H9 (cell line): ENCODE data around the gene AFAP1L1. TPM values are rescaled to one million over a fixed set of nuclear protein-coding genes. Genes with fewer than 3 reads are reported as not detected.

Experiments used
- DNase-seq: peaks from one replicate; pipeline ENCODE4 v3.0.0-alpha.2; 2017
- H2AFZ ChIP-seq: one replicate; pipeline ENCODE4 v1.6.1; 2013; ENCODE audit warnings: mild to moderate bottlenecking, low read length, control low read depth, moderate library complexity
- H2AK5ac ChIP-seq: 2 replicates; pipeline ENCODE4 v1.6.1; 2013; ENCODE audit warnings: low read length, control low read depth, mixed read lengths; ENCODE audit not compliant: insufficient read length
- H2BK120ac ChIP-seq: one replicate; pipeline ENCODE4 v1.6.1; 2013; ENCODE audit warnings: low read depth, mild to moderate bottlenecking, low read length, control low read depth, inconsistent platforms; ENCODE audit not compliant: poor library complexity, severe bottlenecking
- H2BK12ac ChIP-seq: 2 replicates; pipeline ENCODE4 v1.6.1; 2013; ENCODE audit warnings: low read length, control low read depth, mixed read lengths, low read depth; ENCODE audit not compliant: insufficient read length
- H2BK15ac ChIP-seq: 2 replicates; pipeline ENCODE4 v1.6.1; 2013; ENCODE audit warnings: low read depth, low read length, control low read depth
- H2BK20ac ChIP-seq: one replicate; pipeline ENCODE4 v1.6.1; 2013; ENCODE audit warnings: low read depth, mild to moderate bottlenecking, low read length, control low read depth, inconsistent platforms; ENCODE audit not compliant: poor library complexity, severe bottlenecking
- H2BK5ac ChIP-seq: 2 replicates; pipeline ENCODE4 v1.6.1; 2013; ENCODE audit warnings: low read length, control low read depth, mixed read lengths; ENCODE audit not compliant: insufficient read length
- H3K14ac ChIP-seq: 2 replicates; pipeline ENCODE4 v1.6.1; 2013; ENCODE audit warnings: low read length, control low read depth; ENCODE audit not compliant: insufficient read depth
- H3K18ac ChIP-seq: 2 replicates; pipeline ENCODE4 v1.6.1; 2013; ENCODE audit warnings: low read depth, mild to moderate bottlenecking, mixed read lengths, low read length, control low read depth; ENCODE audit not compliant: insufficient read length
- H3K23ac ChIP-seq: 2 replicates; pipeline ENCODE4 v1.6.1; 2013; ENCODE audit warnings: low read length, control low read depth, mixed read lengths, low read depth; ENCODE audit not compliant: insufficient read length
- H3K23me2 ChIP-seq: 2 replicates; pipeline ENCODE4 v1.6.1; 2013; ENCODE audit warnings: low read depth, mild to moderate bottlenecking, mixed read lengths, low read length, control low read depth; ENCODE audit not compliant: insufficient read length, poor library complexity, severe bottlenecking
- H3K27ac ChIP-seq: 2 replicates; pipeline ENCODE4 v1.5.1; 2013; ENCODE audit warnings: low read length, control low read depth, mixed read lengths, low read depth; ENCODE audit not compliant: insufficient read length
- H3K27me3 ChIP-seq: 2 replicates; pipeline ENCODE4 v1.6.1; 2013; ENCODE audit warnings: low read length, control low read depth, inconsistent platforms; ENCODE audit not compliant: insufficient read depth
- H3K4ac ChIP-seq: 2 replicates; pipeline ENCODE4 v1.6.1; 2013; ENCODE audit warnings: low read depth, mild to moderate bottlenecking, control low read depth, inconsistent platforms, low read length, moderate library complexity
- H3K4me1 ChIP-seq: 2 replicates; pipeline ENCODE4 v1.6.1; 2013; ENCODE audit warnings: low read length, control low read depth, inconsistent platforms; ENCODE audit not compliant: insufficient read depth
- H3K4me2 ChIP-seq: 2 replicates; pipeline ENCODE4 v1.6.1; 2013; ENCODE audit warnings: low read length, control low read depth, mixed read lengths; ENCODE audit not compliant: insufficient read length, insufficient read depth
- H3K56ac ChIP-seq: 2 replicates; pipeline ENCODE4 v1.6.1; 2013; ENCODE audit warnings: low read depth, mild to moderate bottlenecking, mixed read lengths, low read length, control low read depth; ENCODE audit not compliant: insufficient read length
- H3K79me1 ChIP-seq: 2 replicates; pipeline ENCODE4 v1.6.1; 2013; ENCODE audit warnings: low read depth, mild to moderate bottlenecking, moderate library complexity, low read length, control low read depth, inconsistent platforms; ENCODE audit not compliant: insufficient read depth, poor library complexity, severe bottlenecking
- H3K79me2 ChIP-seq: 2 replicates; pipeline ENCODE4 v1.6.1; 2013; ENCODE audit warnings: low read length, control low read depth, inconsistent platforms; ENCODE audit not compliant: insufficient read depth
- H3K9ac ChIP-seq: 2 replicates; pipeline ENCODE4 v1.6.1; 2013; ENCODE audit warnings: low read length, control low read depth, mixed read lengths; ENCODE audit not compliant: insufficient read length; ENCODE audit errors: extremely low read depth
- H3K9me3 ChIP-seq: one replicate; pipeline ENCODE4 v1.6.1; 2013; ENCODE audit warnings: low read depth, low read length, inconsistent platforms; ENCODE audit not compliant: control insufficient read depth
- H3T11ph ChIP-seq: one replicate; pipeline ENCODE4 v1.6.1; 2013; ENCODE audit warnings: mild to moderate bottlenecking, low read length, control low read depth, inconsistent platforms
- H4K20me1 ChIP-seq: one replicate; pipeline ENCODE4 v1.6.1; 2013; ENCODE audit not compliant: control insufficient read depth, insufficient read length, insufficient read depth
- H4K5ac ChIP-seq: 2 replicates; pipeline ENCODE4 v1.6.1; 2013; ENCODE audit warnings: low read depth, mild to moderate bottlenecking, mixed read lengths, low read length, control low read depth; ENCODE audit not compliant: insufficient read length
- H4K8ac ChIP-seq: replicated peaks from 2 replicates; pipeline ENCODE4 v1.6.1; 2013; ENCODE audit warnings: low read length, control low read depth, mixed read lengths, low read depth; ENCODE audit not compliant: insufficient read length
- H4K91ac ChIP-seq: 2 replicates; pipeline ENCODE4 v1.6.1; 2013; ENCODE audit warnings: low read depth, mild to moderate bottlenecking, moderate library complexity, mixed read lengths, low read length, control low read depth; ENCODE audit not compliant: insufficient read length
- H3K27ac Mint-ChIP-seq, 3 experiments: 2 replicates in 2 of 3; 3 replicates in 1 of 3; pipeline ENCODE4 v1.8.0; 2020 to 2021; ENCODE audit warnings: mixed read lengths in 3 of 3, mild to moderate bottlenecking in 1 of 3, moderate library complexity in 1 of 3
- H3K27me3 Mint-ChIP-seq: 2 replicates; pipeline ENCODE4 v1.8.0; 2021; ENCODE audit warnings: low read depth, mild to moderate bottlenecking, moderate library complexity, mixed read lengths
- H3K36me3 Mint-ChIP-seq, 3 experiments: 2 replicates in 2 of 3; 3 replicates in 1 of 3; pipeline ENCODE4 v1.8.0; 2020 to 2021; ENCODE audit warnings: low read depth in 3 of 3, mixed read lengths in 3 of 3; ENCODE audit not compliant: insufficient read depth in 1 of 3
- H3K4me1 Mint-ChIP-seq, 2 experiments: 2 replicates each; pipeline ENCODE4 v1.8.0; 2020; ENCODE audit warnings: mixed read lengths in 2 of 2
- H3K4me3 Mint-ChIP-seq, 2 experiments: 2 replicates in 1 of 2; 3 replicates in 1 of 2; pipeline ENCODE4 v1.8.0; 2020 to 2021; ENCODE audit warnings: mild to moderate bottlenecking in 2 of 2, mixed read lengths in 2 of 2, moderate library complexity in 1 of 2
- H3K9me3 Mint-ChIP-seq, 2 experiments: 2 replicates in 1 of 2; 3 replicates in 1 of 2; pipeline ENCODE4 v1.8.0; 2020; ENCODE audit warnings: mild to moderate bottlenecking in 2 of 2, mixed read lengths in 2 of 2, moderate library complexity in 1 of 2
- WGBS: extraction: QIAGEN DNeasy Blood & Tissue Kit; methylation state at CpG from one replicate; pipeline ENCODE4 v1.1.7; 2013; ENCODE audit warnings: missing lambda C conversion rate, low lambda C conversion rate, mixed read lengths; ENCODE audit not compliant: insufficient read length; ENCODE audit errors: extremely low coverage; 5-methylcytosine and 5-hydroxymethylcytosine counted together
- total RNA-seq: library from RNA; stranded (reverse); gene quantifications from 2 replicates; pipeline ENCODE4 v1.2.1, GENCODE V29; 2021
- TF ChIP-seq, protein P1 (sequence below): fragments of 200-600 bp; sonication (generic); conservative IDR thresholded peaks from 3 replicates; pipeline ENCODE4 v1.8.0; 2021; ENCODE audit warnings: antibody characterized with exemption, mild to moderate bottlenecking

AFAP1L1 gene
- total RNA-seq, 1 experiment from 2014 or later: 1.8 TPM

DNA sequence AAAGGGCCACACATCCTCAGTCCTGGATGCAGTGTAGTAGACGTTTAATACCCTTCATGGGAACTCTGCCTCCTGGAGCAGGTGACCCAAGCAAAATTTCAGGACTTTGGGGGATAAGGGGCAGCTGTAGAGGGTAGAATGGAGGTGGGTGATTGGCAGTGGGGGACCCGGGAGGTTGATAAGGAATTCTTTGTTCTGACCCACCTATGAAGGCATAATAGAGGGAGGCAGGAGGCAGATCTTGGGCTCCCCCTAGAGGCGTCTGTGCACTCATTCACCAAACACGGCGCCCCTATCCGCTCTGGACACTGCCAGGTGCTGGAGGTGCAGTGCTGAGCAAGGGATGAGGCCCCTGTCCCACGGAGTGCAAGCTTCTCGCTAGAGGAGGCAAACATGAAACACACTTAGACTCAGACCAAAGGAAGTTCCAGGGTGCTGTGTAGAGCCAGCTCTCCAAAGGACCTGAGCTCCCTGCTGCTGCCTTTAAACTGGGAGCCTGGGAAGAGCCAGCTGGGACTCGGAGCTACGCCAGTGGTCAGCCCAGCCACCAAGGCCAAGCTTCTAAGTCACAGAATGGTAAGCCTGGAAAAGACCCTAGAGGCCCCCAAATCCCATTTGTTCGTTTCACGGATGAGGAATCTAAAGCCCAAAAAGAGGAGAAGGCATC lies 99.8 kb downstream of the AFAP1L1 start:
- Histone ChIP-seq H2BK120ac (no peak overlapping the region), H3K27ac (no peak overlapping the region), H3K23me2 (no peaks in the 10 kb centered on the region), H3K14ac (no peak overlapping the region), H3K4me1 (no peaks in the 10 kb centered on the region), H3K18ac (no peak overlapping the region), H3K9me3 (no peaks in the 10 kb centered on the region), H3K79me2 (no peaks in the 10 kb centered on the region), H3K4ac (no peak overlapping the region), H3K79me1 (no peaks in the 10 kb centered on the region), H4K91ac (no peak overlapping the region), H2BK20ac (no peak overlapping the region), H2BK12ac (no peak overlapping the region), H3K4me2 (no peak overlapping the region), H2BK15ac (no peak overlapping the region), H4K20me1 (no peaks in the 10 kb centered on the region), H3K27me3 (no peaks in the 10 kb centered on the region), H3K23ac (no peak overlapping the region), H3K56ac (no peak overlapping the region), H4K5ac (no peak overlapping the region), H2AK5ac (no peak overlapping the region), H2BK5ac (no peak overlapping the region), H2AFZ (no peak overlapping the region), H4K8ac (no peak overlapping the region), H3K9ac (no peak overlapping the region), H3T11ph (no peak overlapping the region)
- Mint-ChIP-seq H3K36me3 (peaks cover 0 to 13% (median 0%) of the 10 kb centered on the region in 3 experiments; a peak in 5 of 7 replicates), H3K9me3 (no peaks in the 10 kb centered on the region), H3K4me3 (no peak overlapping the region; a peak in 1 of 5 replicates), H3K27ac (peak overlapping the region in 1 of 3 experiments; percentile 49; a peak in 1 of 7 replicates), H3K27me3 (no peaks in the 10 kb centered on the region), H3K4me1 (peaks cover 19 to 25% of the 10 kb centered on the region in 2 experiments)
- TF ChIP-seq, protein P1, sequence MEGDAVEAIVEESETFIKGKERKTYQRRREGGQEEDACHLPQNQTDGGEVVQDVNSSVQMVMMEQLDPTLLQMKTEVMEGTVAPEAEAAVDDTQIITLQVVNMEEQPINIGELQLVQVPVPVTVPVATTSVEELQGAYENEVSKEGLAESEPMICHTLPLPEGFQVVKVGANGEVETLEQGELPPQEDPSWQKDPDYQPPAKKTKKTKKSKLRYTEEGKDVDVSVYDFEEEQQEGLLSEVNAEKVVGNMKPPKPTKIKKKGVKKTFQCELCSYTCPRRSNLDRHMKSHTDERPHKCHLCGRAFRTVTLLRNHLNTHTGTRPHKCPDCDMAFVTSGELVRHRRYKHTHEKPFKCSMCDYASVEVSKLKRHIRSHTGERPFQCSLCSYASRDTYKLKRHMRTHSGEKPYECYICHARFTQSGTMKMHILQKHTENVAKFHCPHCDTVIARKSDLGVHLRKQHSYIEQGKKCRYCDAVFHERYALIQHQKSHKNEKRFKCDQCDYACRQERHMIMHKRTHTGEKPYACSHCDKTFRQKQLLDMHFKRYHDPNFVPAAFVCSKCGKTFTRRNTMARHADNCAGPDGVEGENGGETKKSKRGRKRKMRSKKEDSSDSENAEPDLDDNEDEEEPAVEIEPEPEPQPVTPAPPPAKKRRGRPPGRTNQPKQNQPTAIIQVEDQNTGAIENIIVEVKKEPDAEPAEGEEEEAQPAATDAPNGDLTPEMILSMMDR: peak; percentile 86
- no CpG with 5 or more reads among the region's 12 CpGs for WGBS
- DNase-seq: peak; percentile 85
